8988T (cell line): ENCODE results near the gene POMGNT1.

Experiments
- DNase-seq: peaks from one replicate; pipeline ENCODE4 v3.0.0; 2011

Gene POMGNT1

GRCh38 chr1:46152016-46152415 lies 46.2 kb downstream of the POMGNT1 start:
- DNase-seq = no peak

GRCh38 chr1:46150085-46150484 lies 48.1 kb downstream of the POMGNT1 start:
- no peak for DNase-seq

- DNase-seq = no peak
Measured at GRCh38 chr1:46148318-46148717, 49.9 kb downstream of the POMGNT1 start.
